ENCODE measurements around the gene QSER1.
"Not testable (repeated sequence)": the region's sequence is repeated elsewhere in the genome, so short reads cannot be mapped to it uniquely, and the experiment has no call there.

The QSER1 gene

GRCh38 chr11:32891657-32892354 is 805 bp upstream of the QSER1 start:
- DNase-seq: no peak

GRCh38 chr11:32893093-32893342 is 407 bp downstream of the QSER1 start:
- no peak for DNase-seq

- peak; percentile 68 for DNase-seq
These were observed 935 bp downstream of the QSER1 start for GRCh38 chr11:32893343-32894148.

GRCh38 chr11:32894149-32894827 is 1.7 kb downstream of the QSER1 start:
- DNase-seq: peak; percentile 29

- DNase-seq: no peak
These were observed 2.3 kb downstream of the QSER1 start for GRCh38 chr11:32894921-32895320.

- DNase-seq: no peak
These were observed 2.9 kb downstream of the QSER1 start for GRCh38 chr11:32895471-32895870.

GRCh38 chr11:32897103-32897502 is 4.5 kb downstream of the QSER1 start:
- no peak for DNase-seq

- no peak for DNase-seq
These were observed 6.8 kb downstream of the QSER1 start for GRCh38 chr11:32899438-32899837.

- DNase-seq: no peak
These were observed 9.6 kb downstream of the QSER1 start for GRCh38 chr11:32902089-32902665.

GRCh38 chr11:32905028-32905667 is 12.5 kb downstream of the QSER1 start:
- DNase-seq: no peak

GRCh38 chr11:32908619-32909018 is 16.0 kb downstream of the QSER1 start:
- no peak for DNase-seq

- DNase-seq: no peak
These were observed 18.8 kb downstream of the QSER1 start for GRCh38 chr11:32911413-32911812.

- DNase-seq: no peak
These were observed 20.8 kb downstream of the QSER1 start for GRCh38 chr11:32913445-32913844.

- no peak for DNase-seq
These were observed 23.8 kb downstream of the QSER1 start for GRCh38 chr11:32916361-32916760.

GRCh38 chr11:32916994-32917393 is 24.4 kb downstream of the QSER1 start:
- DNase-seq: no peak

GRCh38 chr11:32918427-32918826 is 25.8 kb downstream of the QSER1 start:
- DNase-seq: no peak

- no peak for DNase-seq
These were observed 26.7 kb downstream of the QSER1 start for GRCh38 chr11:32919338-32919737.

GRCh38 chr11:32920570-32920969 is 28.0 kb downstream of the QSER1 start:
- DNase-seq: no peak

- no peak for DNase-seq
These were observed 28.6 kb downstream of the QSER1 start for GRCh38 chr11:32921204-32921603.

GRCh38 chr11:32931606-32932005 is 39.0 kb downstream of the QSER1 start:
- no peak for DNase-seq

- DNase-seq: no peak
These were observed 39.6 kb downstream of the QSER1 start for GRCh38 chr11:32932196-32932595.

- DNase-seq: no peak
These were observed 42.9 kb downstream of the QSER1 start for GRCh38 chr11:32935462-32936029.

- DNase-seq: not testable (repeated sequence)
These were observed 43.6 kb downstream of the QSER1 start for GRCh38 chr11:32936178-32936577.
